Embryonic facial prominence (tissue), 1 donor: ENCODE results near the gene NGEF.

Source experiments
- DNase-seq: peaks from one replicate; pipeline ENCODE4 v3.0.0-alpha.2; 2016; ENCODE audit errors: extremely low spot score

NGEF gene

DNA sequence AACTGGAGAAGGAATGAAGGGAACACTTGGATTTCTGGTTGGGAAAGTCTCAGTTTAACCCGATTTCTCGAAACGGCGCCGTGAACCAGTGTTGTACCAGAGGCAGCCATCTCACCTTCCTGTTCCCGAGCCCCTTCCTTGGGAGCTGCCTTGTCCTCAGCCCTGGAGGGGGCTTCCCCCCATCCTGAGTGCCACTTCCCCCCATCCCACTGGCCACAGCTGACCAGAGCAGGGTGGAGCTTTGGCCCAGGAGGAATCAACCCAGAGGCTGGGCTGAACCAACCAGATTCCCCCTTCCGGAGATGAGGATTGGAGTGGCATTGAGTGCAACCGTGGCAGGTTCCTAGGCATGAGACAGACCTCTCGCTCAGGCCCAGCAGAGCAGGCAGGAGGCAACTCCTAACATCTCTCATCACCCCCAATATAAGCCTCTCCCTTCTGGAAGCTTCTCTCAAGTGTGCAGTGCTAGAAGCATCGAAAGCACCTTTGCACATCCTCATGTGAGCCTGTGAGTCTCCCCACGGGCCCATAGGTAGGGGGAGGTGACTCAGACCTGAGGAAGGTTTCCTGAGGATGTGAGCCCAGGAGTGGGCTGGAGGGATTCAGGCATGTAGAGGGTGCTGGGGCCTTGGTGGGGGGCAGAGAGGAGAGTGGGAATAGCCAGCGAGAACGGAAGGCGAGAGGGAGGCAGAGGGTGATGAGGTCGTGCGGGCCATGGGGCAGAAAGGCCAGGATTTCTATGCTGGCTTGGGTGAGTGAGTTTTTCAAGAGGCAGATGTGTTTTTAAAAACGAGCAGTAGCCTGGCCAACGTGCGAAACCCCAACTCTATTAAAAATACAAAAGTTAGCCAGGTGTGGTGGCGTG is 11.9 kb downstream of the NGEF start:
- DNase-seq = no peak

DNA sequence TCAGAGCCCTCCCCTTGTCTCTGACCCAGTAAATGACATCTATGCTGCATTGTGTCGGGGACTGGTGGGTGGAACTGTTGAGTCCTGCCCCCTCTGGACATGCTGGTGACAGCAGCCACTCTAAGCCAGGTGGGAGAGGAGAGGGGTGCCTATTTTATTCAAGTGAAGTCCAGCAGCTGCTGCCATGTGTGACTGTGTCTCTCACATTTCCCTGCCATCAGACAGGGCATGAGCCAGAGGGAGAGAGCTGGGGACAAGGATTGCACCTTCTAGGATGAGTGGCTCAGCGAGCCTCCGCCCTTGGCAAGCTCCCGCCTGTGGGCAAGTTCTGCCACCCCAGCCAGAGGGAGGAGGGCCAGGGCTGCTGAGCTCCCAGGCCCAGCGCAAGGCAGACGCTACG is 13.7 kb downstream of the NGEF start:
- DNase-seq = no peak

DNA sequence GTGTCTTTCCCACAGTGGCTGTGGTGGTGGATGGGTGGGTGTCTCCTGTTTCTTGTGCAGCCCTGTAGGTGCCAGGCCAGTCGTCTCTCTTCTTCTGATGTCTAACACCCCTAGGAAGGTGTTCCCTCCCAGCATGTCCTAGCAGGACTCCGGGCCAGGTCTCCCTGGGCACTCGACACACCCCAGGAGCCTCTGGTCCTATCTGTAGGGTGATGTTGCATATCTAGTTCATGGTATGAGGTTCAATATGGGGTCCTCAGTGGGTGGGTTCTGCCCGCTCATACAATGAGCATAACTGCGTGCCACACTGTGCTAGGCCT is 14.4 kb downstream of the NGEF start:
- DNase-seq = no peak

DNA sequence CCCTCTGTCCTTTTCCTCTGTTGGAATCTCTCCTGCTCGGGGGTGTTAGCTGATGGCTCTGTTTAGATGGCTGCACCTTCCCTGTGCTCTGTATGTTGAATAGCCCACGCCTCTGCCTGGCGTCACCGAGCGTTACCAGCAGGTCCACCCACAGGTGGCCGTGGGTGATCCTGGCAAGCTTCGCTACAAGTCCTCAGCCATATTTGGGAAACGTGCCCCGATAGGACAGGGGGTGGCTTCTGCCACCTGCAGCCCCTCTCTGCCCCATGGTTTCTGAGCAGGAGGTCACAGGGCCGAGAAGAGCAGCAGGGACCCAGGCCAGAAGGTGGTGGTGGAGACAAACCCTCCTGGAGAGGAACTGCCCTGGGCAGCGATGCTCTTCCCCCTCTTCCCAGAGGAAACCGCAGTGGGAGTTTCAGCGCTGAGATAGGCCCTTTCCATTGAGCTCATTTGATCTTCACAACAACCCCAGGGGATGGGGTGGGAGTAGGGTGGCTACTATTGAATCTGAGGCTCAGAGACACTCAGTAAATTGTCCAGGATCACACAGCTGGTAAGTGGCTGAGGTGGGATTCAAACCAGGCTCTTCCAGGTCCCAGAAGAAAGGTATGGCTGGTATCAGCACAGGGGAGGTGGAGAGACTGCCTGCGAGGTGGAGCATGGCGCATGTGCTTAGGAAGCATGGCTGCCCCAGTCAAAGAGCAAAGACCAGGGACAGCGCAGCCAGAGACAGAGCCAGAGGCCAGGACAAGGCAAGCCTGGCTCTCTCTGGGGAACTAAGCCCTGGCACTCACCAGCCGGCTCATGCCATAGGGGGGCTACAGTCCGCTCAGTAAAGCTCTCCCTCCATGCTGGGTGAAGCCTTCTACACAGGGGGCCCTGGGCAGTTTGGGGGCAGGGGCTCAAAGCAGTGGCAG is 15.0 kb downstream of the NGEF start:
- DNase-seq = no peak

DNA sequence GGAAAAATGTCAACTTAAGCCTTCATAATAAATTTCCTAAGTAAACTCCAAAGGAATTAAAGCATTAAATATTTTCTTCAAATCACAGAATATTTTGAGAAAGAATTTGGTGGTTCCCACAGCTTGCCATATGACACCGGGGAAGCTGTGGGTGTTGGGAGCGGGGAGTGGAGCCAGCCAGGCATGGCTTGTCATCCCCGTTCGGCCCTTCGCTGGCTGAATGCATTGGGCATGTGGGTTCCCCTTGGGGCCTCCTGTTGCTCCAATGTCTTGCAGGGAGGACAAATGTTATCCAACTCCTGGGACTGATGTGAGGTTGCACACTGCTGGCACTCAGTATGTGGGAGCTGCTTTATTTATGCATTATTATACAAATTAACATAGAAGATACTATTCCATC is 18.6 kb downstream of the NGEF start:
- no peak for DNase-seq

DNA sequence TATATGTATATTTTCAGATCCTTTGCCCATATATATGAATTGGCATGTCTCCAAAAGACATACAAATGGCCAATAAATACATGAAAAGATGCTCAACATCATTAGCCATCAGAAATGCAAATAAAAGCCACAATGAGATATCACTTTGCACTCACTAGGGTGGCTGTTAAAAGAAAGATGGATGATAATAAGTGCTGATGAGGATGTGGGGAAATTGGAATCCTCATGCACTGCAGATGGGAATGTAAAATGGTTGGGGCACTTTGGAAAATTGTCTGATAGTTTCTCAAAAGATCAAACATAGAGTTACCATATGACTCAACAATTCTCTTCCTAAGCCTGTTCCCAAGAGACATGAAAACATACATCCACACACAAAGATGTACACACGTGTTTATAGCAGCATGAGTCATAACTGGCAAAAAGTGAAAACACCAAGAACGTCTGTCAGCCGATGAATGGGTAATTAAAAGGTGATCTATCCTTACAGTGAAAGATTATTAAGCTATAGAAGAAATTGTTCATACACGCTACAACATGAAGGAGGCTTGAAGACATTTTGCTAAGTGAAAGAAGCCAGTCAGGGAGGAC is 19.7 kb downstream of the NGEF start:
- DNase-seq = no peak

DNA sequence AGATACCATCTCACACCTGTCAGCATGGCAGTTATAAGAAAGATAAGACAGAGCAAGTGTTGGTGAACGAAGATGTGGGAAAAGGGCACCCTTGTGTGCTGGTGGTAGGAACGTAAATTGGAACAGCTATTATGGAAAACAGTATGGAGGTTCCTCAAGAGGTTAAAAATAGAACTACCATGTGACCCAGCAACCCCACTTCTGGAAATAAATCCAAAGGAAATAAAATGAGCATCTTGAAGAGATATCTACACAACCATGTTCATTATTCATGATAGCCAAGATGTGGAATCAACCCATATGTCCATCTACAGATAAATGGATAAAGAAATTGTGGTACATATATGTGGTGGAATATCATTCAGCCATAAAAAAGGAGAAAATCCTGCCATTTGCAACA is 26.9 kb downstream of the NGEF start:
- no peak for DNase-seq

- no peak for DNase-seq
Measured at GRCh38 chr2:232984451-232985207, 28.4 kb downstream of the NGEF start.

- DNase-seq = no peak
Measured at GRCh38 chr2:232983669-232984140, 29.4 kb downstream of the NGEF start.

DNA sequence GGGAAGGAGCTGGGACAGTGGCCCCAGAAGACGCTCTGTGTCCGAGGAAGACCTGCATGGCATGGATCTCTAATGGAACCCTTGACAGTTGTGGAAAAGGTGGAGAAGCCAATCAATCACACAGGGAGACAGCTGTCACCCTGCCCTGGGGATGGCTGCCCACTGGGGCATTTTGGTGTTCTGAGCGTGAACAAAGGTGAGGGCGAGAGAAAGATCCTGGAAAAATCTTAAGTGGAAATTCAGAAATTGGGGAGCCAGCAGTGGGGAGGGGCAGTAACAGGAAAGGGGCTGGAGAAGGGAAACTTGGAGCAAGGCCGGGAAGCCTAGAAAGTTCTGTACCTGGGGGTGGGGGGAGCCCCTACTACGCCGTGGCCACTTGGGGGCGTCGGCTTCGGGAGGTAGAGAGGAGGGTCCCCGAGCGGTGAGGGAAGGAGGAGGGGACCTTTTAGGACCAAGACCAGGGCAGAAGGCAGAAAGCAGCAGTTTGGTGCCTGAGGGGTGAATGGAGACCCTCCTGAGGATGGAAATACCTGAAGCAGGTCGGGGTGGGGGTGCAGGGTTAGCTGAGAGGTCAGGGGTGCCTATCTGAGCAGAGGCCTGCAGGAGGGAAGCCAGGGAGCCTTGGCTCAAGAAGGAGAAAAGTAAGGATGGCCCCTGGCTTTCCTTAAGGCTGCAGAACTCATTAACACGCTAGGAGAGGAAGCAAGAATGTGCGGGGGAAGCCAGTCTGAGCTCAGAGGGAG is 30.0 kb downstream of the NGEF start:
- no peak for DNase-seq

GRCh38 chr2:232981767-232982360 is 31.2 kb downstream of the NGEF start:
- DNase-seq = no peak

DNA sequence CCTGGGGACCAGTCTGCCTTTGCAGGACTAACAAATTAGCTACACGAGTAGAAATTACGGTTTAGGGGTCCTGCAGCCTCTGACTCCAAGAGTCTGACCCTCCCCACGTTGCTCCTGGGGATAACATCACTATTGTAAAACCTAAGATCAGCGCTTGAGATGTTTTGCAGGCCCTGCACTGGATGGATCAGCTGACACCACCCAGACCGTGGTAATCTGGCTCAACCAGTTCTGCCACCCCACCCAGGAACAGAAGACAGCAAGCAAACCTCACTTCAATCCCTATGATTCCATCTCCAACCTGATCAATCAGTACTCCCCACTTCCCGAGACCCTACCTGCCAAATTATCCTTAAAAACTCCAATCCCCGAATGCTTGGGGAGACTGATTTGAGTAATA is 31.7 kb downstream of the NGEF start:
- DNase-seq = no peak

DNA sequence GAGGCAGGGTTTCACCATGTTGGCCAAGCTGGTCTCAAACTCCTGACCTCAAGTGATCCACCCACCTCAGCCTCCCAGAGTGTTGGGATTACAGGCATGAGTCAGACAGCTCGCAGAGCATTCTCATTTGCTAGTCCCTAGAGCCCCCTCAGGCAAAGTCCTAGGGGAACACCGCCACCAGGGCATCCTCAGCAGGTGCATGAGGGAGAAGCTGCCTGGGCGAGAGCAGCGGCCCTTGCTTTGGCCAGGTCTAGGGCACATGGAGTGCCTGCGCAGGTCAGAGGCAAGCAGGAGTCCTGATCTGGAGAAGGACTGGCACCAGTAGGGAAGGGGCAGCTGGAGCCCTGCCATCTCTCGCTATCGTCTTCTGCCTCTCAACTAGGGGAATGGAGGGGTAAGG is 32.4 kb downstream of the NGEF start:
- DNase-seq = no peak

- DNase-seq = no peak
Measured at GRCh38 chr2:232979871-232980461, 33.1 kb downstream of the NGEF start.

DNA sequence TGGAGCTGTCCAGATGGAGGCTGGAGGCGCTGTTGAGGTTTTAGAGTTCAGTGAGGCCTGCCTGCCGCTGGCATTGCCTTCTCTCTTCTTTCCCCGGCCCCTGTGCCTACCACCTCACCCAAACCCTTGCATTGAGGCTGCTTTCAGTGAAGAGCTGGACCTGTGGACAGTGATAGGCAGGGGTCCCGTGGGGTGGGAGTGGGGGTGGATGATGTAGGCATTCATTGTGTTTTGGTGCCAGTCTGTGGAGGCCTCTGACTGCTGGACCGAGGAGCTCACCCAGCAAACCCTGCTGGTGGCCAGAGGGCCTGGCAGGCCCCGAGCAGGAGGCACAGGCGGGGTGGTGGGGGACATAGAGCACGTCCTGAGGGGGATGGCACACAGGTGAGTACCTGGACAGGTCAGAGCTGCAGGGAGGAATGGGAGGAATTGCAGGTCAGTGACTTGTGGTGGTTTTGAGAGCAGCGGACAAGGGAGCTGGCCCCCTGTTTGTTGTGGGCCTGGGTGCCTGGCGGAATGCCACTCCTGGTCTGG is 35.6 kb downstream of the NGEF start:
- no peak for DNase-seq

GRCh38 chr2:232976666-232977437 is 36.2 kb downstream of the NGEF start:
- DNase-seq = no peak

DNA sequence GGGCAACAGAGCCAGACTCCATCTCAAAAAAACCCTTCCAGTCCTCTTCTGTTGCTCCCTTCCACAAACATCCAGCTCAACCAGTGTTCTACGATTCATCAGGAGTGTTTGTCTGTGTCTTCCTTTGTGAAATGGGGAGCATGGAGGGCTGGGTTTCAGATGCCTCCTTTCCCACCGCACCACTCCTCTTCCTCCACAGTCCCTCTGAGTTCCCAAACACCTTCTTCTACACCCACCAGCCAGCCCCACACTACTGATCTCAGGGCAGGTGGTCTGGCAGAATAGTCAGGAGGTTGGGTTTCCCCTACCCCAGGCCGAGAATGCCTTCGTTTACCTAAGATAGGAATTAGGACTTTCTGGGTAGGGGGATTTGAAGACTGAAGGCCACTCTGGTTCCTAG is 36.9 kb downstream of the NGEF start:
- DNase-seq = no peak

DNA sequence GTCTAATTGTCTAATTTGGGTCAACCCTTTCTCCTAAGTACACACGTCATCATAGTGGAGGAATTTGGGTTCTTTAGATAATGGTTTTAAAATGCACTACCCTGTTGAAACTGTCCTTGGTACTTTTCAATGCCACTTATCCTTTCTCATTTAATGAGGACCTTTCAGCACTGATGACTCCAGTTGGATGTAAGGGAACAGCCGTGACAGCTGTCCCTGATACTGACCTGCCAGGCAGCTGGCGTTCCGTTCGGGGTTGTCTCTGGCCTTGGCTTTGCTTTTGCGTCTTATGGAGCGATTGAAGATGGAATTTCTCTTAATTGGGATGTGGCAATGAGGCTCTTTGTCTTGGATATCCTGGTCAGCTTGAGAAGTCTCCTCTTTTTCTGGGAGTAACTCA is 38.7 kb downstream of the NGEF start:
- no peak for DNase-seq

DNA sequence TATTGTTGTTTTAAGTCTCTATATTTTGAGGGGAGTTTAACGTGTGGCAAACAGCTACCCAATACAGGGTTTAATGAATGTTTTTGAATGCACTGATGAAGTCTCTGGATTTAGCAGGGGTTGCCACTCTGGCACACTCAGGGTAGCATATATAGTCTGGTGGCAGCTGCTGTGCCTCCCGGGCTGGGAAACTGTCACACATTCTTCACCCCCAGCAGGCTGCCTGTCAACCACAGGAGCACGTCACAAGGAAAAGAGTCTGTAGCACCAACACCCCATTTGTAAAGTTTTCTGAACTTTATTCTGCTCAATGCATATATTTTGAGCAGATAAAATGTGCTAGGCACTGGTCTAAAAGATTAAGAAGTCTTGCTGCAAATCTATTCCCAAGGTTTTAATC is 39.3 kb downstream of the NGEF start:
- no peak for DNase-seq
